Effector memory CD8-positive, alpha-beta T cell (primary cell): ENCODE measurements around the gene KDM2B.

Experiments used
- ATAC-seq: fragments of 150-1000 bp; cut with Tn5 transposase; replicated peaks from 2 replicates; pipeline ENCODE4 v1.10.0; 2021; ENCODE audit warnings: mild to moderate bottlenecking, moderate library complexity
- DNase-seq, 3 experiments: peaks; one replicate each; pipeline ENCODE4 v3.0.0; 2021
- H3K27ac Mint-ChIP-seq, 2 donors: one replicate each; pipeline ENCODE4 v1.8.0; 2022; ENCODE audit warnings: mild to moderate bottlenecking in 2 of 2, mixed read lengths in 2 of 2, moderate library complexity in 2 of 2
- H3K27me3 Mint-ChIP-seq, 2 donors: one replicate each; pipeline ENCODE4 v1.8.0; 2022; ENCODE audit warnings: mixed read lengths in 2 of 2
- H3K36me3 Mint-ChIP-seq: one replicate; pipeline ENCODE4 v1.8.0; 2022; ENCODE audit warnings: mild to moderate bottlenecking, moderate library complexity, mixed read lengths; ENCODE audit not compliant: insufficient read depth
- H3K4me1 Mint-ChIP-seq, 2 donors: one replicate each; pipeline ENCODE4 v1.8.0; 2022; ENCODE audit warnings: low read depth in 2 of 2, mixed read lengths in 2 of 2
- H3K4me3 Mint-ChIP-seq, 2 donors: one replicate each; pipeline ENCODE4 v1.8.0; 2022; ENCODE audit warnings: mild to moderate bottlenecking in 2 of 2, mixed read lengths in 2 of 2, moderate library complexity in 2 of 2
- H3K9me3 Mint-ChIP-seq, 2 donors: one replicate each; pipeline ENCODE4 v1.8.0; 2022; ENCODE audit warnings: mixed read lengths in 2 of 2

The KDM2B gene

DNA sequence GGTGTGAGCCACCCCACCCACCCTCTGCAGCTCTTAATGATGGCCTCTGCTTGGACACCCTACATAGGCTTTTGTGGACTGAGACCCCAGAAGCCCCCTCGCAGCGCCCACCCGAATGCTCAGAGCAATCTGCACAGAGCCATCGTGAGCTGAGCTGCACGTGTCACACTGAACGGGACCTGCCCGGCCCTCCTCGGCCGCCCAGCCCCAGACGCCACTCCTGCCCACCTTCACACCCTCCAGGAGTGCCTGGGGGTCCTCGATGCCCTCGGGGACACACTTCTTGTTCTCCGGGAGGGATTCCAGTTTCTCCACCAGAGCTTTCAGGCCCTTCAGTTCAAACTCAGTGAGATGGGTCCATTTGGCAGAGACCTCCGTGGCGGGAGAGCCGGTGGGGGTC is 71.5 kb downstream of the KDM2B start:
- H3K4me3 Mint-ChIP-seq = no peak overlapping the region
- H3K27me3 Mint-ChIP-seq = no peaks in the 10 kb centered on the region
- peak overlapping the region in 1 of 2 donors; percentile 68 for H3K27ac Mint-ChIP-seq
- H3K36me3 Mint-ChIP-seq = peaks cover 56% of the 10 kb centered on the region
- DNase-seq (no peak), ATAC-seq (no peak)
- H3K9me3 Mint-ChIP-seq = no peaks in the 10 kb centered on the region
- H3K4me1 Mint-ChIP-seq = peaks cover 6 to 7% of the 10 kb centered on the region in 2 donors

DNA sequence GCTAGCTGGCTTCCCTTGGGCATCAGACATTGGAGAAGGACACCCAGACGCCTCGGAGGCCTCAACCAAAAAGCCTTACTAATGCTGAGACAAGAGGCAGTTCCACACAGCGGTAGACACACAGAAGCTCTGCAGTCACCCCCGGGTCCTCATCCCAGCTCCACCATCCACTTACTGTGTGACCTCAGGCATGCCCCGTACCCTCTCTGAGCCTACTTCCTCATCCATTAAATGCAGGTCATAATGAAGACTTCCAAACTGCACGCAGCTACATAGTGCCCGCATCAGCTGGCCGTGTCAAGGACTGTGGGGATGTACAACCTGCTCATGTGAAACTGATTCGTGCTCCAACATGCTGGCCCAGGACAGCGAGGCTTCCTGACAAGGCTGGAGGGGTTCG is 72.3 kb downstream of the KDM2B start:
- Mint-ChIP-seq H3K9me3 (no peaks in the 10 kb centered on the region), H3K4me3 (no peak overlapping the region), H3K27ac (peak overlapping the region in 1 of 2 donors; percentile 66), H3K36me3 (peaks cover 56% of the 10 kb centered on the region), H3K4me1 (peaks cover 3 to 4% of the 10 kb centered on the region in 2 donors), H3K27me3 (no peaks in the 10 kb centered on the region)
- DNase-seq (no peak), ATAC-seq (no peak)

DNA sequence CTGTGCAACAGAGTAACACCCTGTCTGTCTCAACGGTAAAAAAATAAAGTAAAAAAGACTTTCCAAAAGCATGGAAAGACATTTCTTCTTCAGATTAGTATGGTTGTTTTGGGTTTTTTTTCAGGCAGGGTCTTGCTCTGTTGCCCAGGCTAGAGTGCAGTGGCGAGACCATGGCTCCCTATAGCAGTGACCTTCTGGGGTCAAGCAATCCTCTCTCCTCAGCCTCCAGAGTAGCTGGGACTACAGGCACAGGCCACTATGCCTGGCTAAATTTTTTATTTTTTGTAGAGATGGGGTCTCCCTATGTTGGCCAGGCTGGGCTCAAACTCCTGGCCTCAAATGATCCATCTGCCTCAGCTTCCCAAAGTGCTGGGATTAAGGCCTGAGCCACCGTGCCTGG is 72.8 kb downstream of the KDM2B start:
- ATAC-seq (no peak), DNase-seq (no peak)
- Mint-ChIP-seq H3K27ac (peak overlapping the region in 1 of 2 donors; percentile 66), H3K9me3 (no peaks in the 10 kb centered on the region), H3K4me3 (no peak overlapping the region), H3K36me3 (peaks cover 51% of the 10 kb centered on the region), H3K4me1 (peaks cover 8% of the 10 kb centered on the region in 2 donors), H3K27me3 (no peaks in the 10 kb centered on the region)

DNA sequence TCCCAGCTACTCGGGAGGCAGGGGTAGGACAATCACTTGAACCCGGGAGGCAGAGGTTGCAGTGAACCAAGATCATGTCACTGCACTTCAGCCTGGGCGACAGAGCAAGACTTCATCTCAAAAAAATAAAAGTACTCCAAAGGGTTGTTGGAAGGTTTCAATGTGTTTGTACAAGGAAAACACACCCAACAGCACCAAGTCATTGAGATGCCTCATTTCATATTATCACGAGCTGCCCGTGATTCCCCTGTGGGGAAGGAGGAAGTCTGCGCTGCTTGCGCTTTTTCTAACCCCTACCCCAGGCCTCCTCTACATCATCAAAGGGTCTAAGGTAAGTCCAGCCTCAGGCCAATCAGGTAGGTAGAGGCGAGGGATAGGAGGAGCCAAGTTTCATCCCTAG is 73.6 kb downstream of the KDM2B start:
- ATAC-seq = no peak
- H3K9me3 Mint-ChIP-seq = no peaks in the 10 kb centered on the region
- H3K27ac Mint-ChIP-seq = peak overlapping the region in 1 of 2 donors; percentile 49
- DNase-seq = no peak
- H3K36me3 Mint-ChIP-seq = peaks cover 46% of the 10 kb centered on the region
- H3K4me1 Mint-ChIP-seq = peaks cover 7 to 9% of the 10 kb centered on the region in 2 donors
- H3K27me3 Mint-ChIP-seq = no peaks in the 10 kb centered on the region
- no peak overlapping the region for H3K4me3 Mint-ChIP-seq

DNA sequence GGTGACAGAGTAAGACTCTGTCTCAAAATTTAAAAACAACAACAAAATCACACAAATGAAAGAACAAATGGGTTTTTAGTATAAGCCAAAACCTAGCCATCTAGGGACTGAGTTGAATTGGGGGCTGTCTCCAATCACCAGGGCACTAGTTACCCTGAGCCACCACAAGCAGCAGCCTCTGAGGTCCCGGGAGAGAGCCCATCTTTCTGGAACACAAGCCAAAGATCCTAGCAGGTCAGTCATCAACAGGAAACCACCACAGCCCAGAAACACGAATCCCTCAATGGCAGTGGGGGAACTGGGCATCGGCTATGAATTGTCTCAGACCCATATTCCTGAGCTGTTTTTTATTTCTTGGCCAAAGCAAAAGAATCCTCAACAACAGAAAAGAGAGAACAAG is 75.3 kb downstream of the KDM2B start:
- ATAC-seq (no peak), DNase-seq (no peak)
- Mint-ChIP-seq H3K27me3 (no peaks in the 10 kb centered on the region), H3K36me3 (peaks cover 44% of the 10 kb centered on the region), H3K4me1 (peaks cover 7 to 9% of the 10 kb centered on the region in 2 donors), H3K27ac (peak overlapping the region; percentile 75 to 84), H3K9me3 (no peaks in the 10 kb centered on the region), H3K4me3 (no peak overlapping the region)

DNA sequence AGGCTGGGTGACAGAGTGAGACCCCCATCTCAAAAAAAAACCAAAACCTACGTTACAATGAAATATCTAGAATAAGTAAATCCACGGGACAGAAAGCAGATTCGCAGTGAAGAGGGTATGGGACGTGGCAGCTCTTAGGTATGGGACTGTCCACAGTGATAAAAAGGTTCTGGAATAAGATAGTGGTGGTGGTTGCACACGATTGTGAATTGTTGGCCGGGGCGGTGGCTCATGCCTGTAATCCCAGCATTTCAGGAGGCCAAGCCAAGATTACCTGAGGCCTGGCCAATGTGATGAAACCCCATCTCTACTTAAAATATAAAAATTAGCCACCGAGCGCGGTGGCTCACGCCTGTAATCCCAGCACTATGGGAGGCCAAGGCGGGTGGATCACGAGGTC is 76.3 kb downstream of the KDM2B start:
- H3K36me3 Mint-ChIP-seq = peaks cover 39% of the 10 kb centered on the region
- DNase-seq = no peak
- peak overlapping the region; percentile 80 to 84 for H3K27ac Mint-ChIP-seq
- H3K4me1 Mint-ChIP-seq = peaks cover 10 to 15% of the 10 kb centered on the region in 2 donors
- H3K27me3 Mint-ChIP-seq = no peaks in the 10 kb centered on the region
- no peak for ATAC-seq
- H3K4me3 Mint-ChIP-seq = no peak overlapping the region
- no peaks in the 10 kb centered on the region for H3K9me3 Mint-ChIP-seq

DNA sequence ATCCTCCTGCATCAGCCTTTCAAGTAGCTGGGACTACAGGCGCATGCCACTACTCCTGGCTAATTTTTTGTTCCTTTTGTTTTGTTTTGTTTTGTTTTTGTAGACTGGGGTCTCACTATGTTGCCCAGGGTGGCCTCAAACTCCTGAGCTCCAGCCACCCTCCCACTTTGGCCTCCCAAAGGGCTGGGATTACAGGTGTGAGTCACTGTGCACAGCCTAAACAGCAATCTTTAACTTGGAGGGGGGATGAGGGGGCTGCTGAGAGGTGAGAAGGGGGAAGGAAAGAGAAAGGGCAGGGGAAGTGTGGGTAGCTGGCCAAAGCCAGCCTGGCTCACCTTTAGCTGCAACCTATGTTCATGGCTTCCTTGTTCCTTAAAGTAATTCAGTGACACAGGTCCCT is 77.4 kb downstream of the KDM2B start:
- no peaks in the 10 kb centered on the region for H3K9me3 Mint-ChIP-seq
- DNase-seq = no peak
- peak overlapping the region; percentile 80 to 85 for H3K27ac Mint-ChIP-seq
- ATAC-seq = no peak
- H3K36me3 Mint-ChIP-seq = peaks cover 35% of the 10 kb centered on the region
- no peak overlapping the region for H3K4me3 Mint-ChIP-seq
- H3K27me3 Mint-ChIP-seq = no peaks in the 10 kb centered on the region
- peaks cover 10 to 15% of the 10 kb centered on the region in 2 donors for H3K4me1 Mint-ChIP-seq

DNA sequence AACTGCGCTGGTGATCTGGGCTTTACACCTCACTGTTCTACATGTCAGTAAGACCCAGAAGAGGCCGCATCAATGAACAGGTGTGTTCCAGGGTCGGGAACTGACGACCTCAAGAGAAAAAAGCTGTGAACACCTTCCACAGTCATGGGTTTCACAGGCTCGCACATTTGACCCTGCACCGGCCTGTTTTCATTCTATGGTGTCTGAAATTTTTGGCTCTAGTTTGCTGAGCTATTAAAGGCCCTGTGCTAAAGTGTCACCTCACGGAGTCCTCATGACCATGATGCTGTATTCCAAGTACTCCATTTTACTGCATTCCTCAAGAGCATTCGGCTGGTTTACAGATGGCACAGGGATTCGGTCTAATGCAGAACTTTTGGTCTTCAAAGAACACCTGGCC is 78.9 kb downstream of the KDM2B start:
- Mint-ChIP-seq H3K36me3 (peaks cover 25% of the 10 kb centered on the region), H3K27ac (peak overlapping the region in 1 of 2 donors; percentile 55), H3K27me3 (no peaks in the 10 kb centered on the region), H3K4me1 (peaks cover 10 to 17% of the 10 kb centered on the region in 2 donors), H3K9me3 (no peaks in the 10 kb centered on the region), H3K4me3 (no peak overlapping the region)
- DNase-seq = no peak
- ATAC-seq = peak; percentile 46

DNA sequence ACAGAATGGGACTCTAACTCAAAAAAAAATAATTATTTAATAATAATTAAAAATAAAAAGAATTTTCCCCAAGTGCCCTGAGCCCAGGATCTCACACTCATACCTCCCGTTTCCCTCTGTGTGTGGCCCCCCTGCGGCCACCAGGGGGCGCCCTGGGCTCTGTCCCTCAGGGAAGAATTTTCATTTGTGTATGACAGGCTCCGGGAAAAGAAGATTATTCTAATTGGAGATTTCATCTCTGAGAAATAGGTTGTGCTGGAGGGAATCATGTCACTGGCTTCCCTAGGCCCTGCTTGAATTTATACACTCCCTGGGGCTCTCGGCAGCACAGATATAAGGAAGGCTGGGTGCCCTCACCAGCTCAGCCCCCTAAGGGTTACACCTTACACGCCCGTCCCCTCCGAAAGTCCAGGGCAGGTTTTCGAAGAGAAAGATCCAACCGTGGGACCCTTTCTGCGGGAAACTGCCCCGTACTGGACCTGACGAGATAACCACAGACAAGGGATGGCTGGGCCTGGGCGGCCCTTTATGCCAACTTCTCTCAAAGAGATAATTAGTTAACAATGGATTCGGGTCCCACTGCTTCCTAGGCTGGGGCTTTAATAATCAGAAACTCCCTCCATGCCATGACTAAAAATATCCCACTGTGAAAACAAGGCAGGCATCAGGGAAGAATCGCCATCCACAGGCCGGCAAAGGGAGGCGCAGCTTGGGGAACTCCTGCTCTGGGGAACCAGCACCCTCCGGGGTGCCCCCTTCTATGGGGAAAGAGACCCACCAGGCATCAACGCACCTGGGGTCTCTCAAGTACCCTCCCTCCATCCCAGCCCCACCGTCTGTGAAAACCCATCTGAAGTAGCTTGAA is 80.7 kb downstream of the KDM2B start:
- DNase-seq (peak; percentile 70 to 79 (median 75)), ATAC-seq (peak; percentile 77)
- Mint-ChIP-seq H3K4me3 (no peak overlapping the region), H3K4me1 (peaks cover 19 to 24% of the 10 kb centered on the region in 2 donors), H3K9me3 (no peaks in the 10 kb centered on the region), H3K27ac (peak overlapping the region; percentile 66 to 84), H3K36me3 (peaks cover 29% of the 10 kb centered on the region), H3K27me3 (no peaks in the 10 kb centered on the region)

DNA sequence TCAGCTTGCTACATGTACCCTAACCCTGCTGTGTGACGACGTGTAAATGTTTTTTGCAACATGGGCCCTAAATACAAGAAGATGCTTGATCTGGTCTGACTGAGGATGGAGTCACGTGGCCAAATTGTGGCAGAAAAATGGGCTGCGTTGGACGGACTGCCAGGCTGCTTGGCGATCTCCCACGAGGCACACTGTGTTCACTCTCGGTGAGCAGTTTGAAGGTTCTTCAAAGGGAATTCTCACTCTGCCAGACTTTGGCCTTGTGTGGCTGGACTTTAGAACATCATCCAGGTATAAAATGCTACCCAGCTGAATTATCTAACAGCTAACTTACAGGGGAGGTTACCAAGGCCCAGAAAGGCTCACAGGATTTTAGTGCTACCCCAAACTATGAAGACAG is 85.1 kb downstream of the KDM2B start:
- Mint-ChIP-seq H3K9me3 (no peaks in the 10 kb centered on the region), H3K4me1 (peaks cover 17 to 18% of the 10 kb centered on the region in 2 donors)

DNA sequence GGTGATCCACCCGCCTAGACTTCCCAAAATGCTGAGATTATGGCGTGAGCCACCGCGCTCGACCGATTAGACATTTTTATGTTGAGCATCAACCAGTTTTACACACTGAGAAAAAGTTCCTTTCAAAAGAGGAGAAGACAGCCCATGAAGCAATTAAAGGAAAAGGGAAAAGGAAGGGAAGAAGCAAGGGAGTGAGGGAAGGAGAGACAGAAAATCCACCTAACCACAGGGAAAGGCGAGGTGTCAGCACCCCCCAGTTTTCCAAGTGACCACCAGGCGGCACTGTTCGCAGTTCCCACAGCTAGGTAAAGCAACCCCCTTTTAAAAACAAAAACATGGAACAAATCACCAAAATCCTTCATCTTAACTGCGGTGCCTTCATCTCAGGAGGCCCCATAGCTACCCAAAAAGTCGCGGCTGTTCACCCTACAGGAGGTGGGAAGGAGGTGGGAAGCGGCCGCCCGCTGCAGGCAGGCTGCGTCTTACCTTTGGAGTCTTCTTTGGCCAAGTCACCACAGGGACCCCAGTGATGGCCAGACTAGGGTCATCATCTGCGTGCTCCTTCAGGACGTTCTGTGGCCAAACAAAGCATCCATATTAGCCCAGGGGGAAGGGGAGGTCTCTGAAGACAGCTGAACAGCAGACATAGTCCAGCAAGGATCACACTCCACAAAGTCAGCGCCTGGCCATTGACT is 86.6 kb downstream of the KDM2B start:
- peak; percentile 59 for ATAC-seq
- peak overlapping the region in 1 of 2 donors; percentile 64 for H3K27ac Mint-ChIP-seq

More for the DNA sequence above, 85.1 kb downstream of the KDM2B start:
- peak overlapping the region; percentile 5 to 18 for H3K4me3 Mint-ChIP-seq
- H3K27ac Mint-ChIP-seq = peak overlapping the region in 1 of 2 donors; percentile 74
- H3K27me3 Mint-ChIP-seq = no peaks in the 10 kb centered on the region
- ATAC-seq (no peak), DNase-seq (no peak)
- H3K36me3 Mint-ChIP-seq = peaks cover 15% of the 10 kb centered on the region

DNA sequence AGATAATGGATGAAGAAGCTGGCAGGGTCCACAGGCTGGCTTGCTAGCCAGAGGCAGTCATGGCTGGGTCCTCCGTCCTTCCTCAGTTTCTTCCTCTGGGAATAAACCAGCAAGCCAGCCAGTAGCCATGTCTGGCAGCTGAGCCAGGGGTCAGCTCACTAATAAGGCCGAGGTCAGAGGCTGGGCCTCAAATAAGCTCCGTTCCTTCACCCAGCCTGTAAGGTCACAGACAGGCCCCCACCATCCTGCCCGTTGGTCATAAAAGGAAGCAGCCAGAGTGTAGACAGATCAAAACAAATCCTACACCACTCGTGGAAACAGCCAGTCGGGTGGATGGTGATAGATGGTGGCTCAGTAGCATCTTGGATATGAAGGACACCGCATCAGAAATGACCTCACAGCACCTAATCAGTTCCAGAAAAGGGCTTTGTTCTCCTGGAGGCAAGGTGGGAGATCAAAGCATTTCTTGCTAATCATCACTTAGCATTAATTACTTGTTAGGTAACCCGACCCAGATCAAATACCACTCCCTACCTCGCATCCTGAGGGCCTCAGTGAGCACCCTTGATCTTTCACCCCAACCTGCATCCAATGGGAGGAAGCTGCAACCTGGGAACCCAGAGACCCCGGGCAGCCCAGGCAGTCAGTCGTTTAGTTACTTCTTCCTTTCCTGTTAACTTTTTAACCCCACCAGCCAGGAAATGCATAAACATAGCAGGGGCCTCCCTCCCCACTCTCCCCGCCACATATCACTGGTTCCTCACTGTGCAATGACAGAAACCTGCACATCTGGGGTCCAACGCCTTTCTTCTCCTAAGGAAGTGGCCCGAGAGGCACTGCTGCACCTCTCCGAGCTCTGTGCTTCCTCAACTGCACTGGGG is 90.2 kb downstream of the KDM2B start:
- ATAC-seq (no peak), DNase-seq (no peak)
- H3K4me3 Mint-ChIP-seq = no peak overlapping the region
- no peaks in the 10 kb centered on the region for H3K9me3 Mint-ChIP-seq
- H3K27ac Mint-ChIP-seq = no peak overlapping the region
- peaks cover 0 to 4% of the 10 kb centered on the region in 2 donors for H3K4me1 Mint-ChIP-seq
- no peaks in the 10 kb centered on the region for H3K27me3 Mint-ChIP-seq
- H3K36me3 Mint-ChIP-seq = peaks cover 14% of the 10 kb centered on the region

More for the DNA sequence above, 86.6 kb downstream of the KDM2B start:
- H3K4me1 Mint-ChIP-seq = peaks cover 11 to 15% of the 10 kb centered on the region in 2 donors
- no peaks in the 10 kb centered on the region for H3K27me3 Mint-ChIP-seq
- no peak overlapping the region for H3K4me3 Mint-ChIP-seq
- peaks cover 18% of the 10 kb centered on the region for H3K36me3 Mint-ChIP-seq
- DNase-seq = peak; percentile 53 to 63 (median 54)
- no peaks in the 10 kb centered on the region for H3K9me3 Mint-ChIP-seq

DNA sequence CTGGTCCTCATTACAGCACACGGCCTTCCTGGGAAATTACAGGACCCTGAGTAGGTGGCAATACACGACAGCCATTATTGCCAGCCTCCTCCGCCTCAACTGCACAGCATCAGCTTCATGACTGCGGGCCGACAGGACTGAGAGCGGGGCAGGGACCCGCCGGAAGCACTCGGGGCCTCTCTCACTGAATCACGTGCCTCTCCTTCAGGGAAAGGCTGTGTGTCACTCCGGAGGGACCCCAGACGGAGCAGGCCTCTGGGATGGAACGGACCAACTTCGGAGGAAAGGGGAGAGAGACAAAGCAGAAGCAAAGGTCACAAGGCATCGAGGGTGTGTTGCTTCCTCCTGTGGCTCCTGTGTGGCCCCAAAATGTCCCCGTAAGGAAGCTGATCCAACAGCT is 90.9 kb downstream of the KDM2B start:
- no peaks in the 10 kb centered on the region for H3K9me3 Mint-ChIP-seq
- H3K4me3 Mint-ChIP-seq = no peak overlapping the region
- ATAC-seq (no peak), DNase-seq (no peak)
- peaks cover 0 to 4% of the 10 kb centered on the region in 2 donors for H3K4me1 Mint-ChIP-seq
- peaks cover 14% of the 10 kb centered on the region for H3K36me3 Mint-ChIP-seq
- no peaks in the 10 kb centered on the region for H3K27me3 Mint-ChIP-seq
- H3K27ac Mint-ChIP-seq = no peak overlapping the region
